ENCODE measurements around the gene MGRN1.

The MGRN1 gene

GRCh38 chr16:4606354-4606753, 18.3 kb upstream of the MGRN1 start:
- no peak for DNase-seq

GRCh38 chr16:4607841-4608703, 16.6 kb upstream of the MGRN1 start:
- DNase-seq = no peak

GRCh38 chr16:4608704-4608980, 16.0 kb upstream of the MGRN1 start:
- no peak for DNase-seq

GRCh38 chr16:4609200-4610010, 15.2 kb upstream of the MGRN1 start:
- no peak for DNase-seq

- DNase-seq = no peak
Observed at GRCh38 chr16:4610011-4611005, 14.3 kb upstream of the MGRN1 start.

GRCh38 chr16:4611337-4612021, 13.1 kb upstream of the MGRN1 start:
- no peak for DNase-seq

- DNase-seq = no peak
Observed at GRCh38 chr16:4612474-4612931, 12.1 kb upstream of the MGRN1 start.

GRCh38 chr16:4612977-4613635, 11.5 kb upstream of the MGRN1 start:
- no peak for DNase-seq

- no peak for DNase-seq
Observed at GRCh38 chr16:4613636-4614570, 10.7 kb upstream of the MGRN1 start.

- DNase-seq = peak; percentile 79
Observed at GRCh38 chr16:4614571-4615383, 9.8 kb upstream of the MGRN1 start, which contains the start of gene UBALD1. TSS of gene UBALD1 (minus strand) at chr16:4614888. CDS start at chr16:4614797, 91 bp downstream.

GRCh38 chr16:4615384-4616046, 9.1 kb upstream of the MGRN1 start:
- no peak for DNase-seq

GRCh38 chr16:4616047-4616811, 8.4 kb upstream of the MGRN1 start:
- DNase-seq = peak; percentile 99

GRCh38 chr16:4617880-4618279, 6.7 kb upstream of the MGRN1 start:
- DNase-seq = no peak

GRCh38 chr16:4618645-4619418, 5.8 kb upstream of the MGRN1 start:
- no peak for DNase-seq

GRCh38 chr16:4623593-4623992, 1.0 kb upstream of the MGRN1 start:
- DNase-seq = no peak

GRCh38 chr16:4624827-4625559, 367 bp downstream of the MGRN1 start:
- peak; percentile 49 for DNase-seq
